Measurements from ENCODE around the gene FOXL2NB. TPM values are rescaled to one million over a fixed set of nuclear protein-coding genes. Genes with fewer than 3 reads are reported as not detected.
A peak's percentile ranks its signal among the peaks of the same experiment; 100 is the strongest.

FOXL2NB gene
- total and polyA plus RNA-seq, 2 donors from 2014 or later, result not detected

DNA sequence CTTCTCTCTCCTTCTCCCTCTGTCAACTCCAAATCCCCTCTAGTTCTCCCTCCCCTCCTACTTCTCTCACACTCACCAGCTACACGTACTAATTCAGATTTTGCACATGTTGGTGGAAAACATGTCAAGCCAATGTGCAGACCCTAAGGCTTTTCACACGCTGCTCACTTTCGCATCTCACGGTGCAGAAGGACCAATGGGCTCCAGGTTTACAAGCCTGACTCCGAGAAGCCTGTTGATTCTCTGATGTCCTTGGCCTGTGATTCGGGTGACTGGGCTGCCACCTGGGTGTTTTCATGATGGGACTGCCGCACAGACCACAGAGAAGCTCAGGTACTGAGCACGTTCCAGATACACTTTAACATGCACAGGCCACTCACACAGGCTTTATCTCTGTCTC, 3.7 kb downstream of the FOXL2NB start:
- intact Hi-C loops (cut with DNase I), result no loop called here
- Histone ChIP-seq H3K4me1 (ENCODE audit: control insufficient read depth in 2 of 3, insufficient read depth in 2 of 3, low read depth in 1 of 3, low read length in 3 of 3) (peaks cover 0 to 14% (median 0%) of the 10 kb centered on the region in 3 donors), H3K4me3 (ENCODE audit: low read length in 3 of 3) (no peak overlapping the region), H3K36me3 (ENCODE audit: control insufficient read depth in 2 of 3, insufficient read depth in 3 of 3, low read length in 3 of 3) (no peaks in the 10 kb centered on the region), H3K9me3 (ENCODE audit: control insufficient read depth in 2 of 3, insufficient read depth in 1 of 3, low read length in 3 of 3) (no peaks in the 10 kb centered on the region), H3K27ac (ENCODE audit: low read depth in 2 of 2, low read length in 2 of 2) (no peak overlapping the region), H3K9ac (ENCODE audit: low read length in 3 of 3) (no peak overlapping the region), H3K27me3 (ENCODE audit: control insufficient read depth, insufficient read depth, low read length) (peaks cover 37% of the 10 kb centered on the region)
- TF ChIP-seq, protein P1, sequence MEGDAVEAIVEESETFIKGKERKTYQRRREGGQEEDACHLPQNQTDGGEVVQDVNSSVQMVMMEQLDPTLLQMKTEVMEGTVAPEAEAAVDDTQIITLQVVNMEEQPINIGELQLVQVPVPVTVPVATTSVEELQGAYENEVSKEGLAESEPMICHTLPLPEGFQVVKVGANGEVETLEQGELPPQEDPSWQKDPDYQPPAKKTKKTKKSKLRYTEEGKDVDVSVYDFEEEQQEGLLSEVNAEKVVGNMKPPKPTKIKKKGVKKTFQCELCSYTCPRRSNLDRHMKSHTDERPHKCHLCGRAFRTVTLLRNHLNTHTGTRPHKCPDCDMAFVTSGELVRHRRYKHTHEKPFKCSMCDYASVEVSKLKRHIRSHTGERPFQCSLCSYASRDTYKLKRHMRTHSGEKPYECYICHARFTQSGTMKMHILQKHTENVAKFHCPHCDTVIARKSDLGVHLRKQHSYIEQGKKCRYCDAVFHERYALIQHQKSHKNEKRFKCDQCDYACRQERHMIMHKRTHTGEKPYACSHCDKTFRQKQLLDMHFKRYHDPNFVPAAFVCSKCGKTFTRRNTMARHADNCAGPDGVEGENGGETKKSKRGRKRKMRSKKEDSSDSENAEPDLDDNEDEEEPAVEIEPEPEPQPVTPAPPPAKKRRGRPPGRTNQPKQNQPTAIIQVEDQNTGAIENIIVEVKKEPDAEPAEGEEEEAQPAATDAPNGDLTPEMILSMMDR (IDR thresholded peaks at IDR 0.05; ENCODE audit: borderline replicate concordance, extremely low read depth, insufficient read depth), result no peak
- no peak for FAIRE-seq
- no peak for DNase-seq

DNA sequence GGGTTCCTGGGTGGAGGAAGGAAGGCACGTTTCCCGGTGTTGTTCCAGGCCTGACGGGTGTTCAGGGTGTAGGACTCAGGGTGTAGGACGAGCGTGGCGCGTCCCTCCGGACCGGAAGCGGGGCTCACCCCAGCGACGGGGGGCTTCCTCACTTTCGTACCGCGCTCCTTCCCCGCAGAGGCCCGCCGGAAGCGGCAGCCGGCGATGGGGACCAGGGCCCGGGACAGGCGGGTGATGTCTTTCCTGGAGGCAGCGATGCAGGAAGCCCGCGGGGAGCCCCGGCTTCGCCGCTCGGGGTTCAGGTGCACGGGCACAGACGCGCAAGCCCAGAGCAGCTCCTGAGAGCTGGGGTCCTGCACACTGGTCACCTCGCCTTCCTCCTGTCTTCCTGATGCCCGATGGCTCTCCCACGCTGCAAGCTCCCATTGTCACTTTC, 13.4 kb downstream of the FOXL2NB start:
- Histone ChIP-seq H3K9me3 (ENCODE audit: control insufficient read depth in 2 of 3, insufficient read depth in 1 of 3, low read length in 3 of 3) (peaks cover 0 to 18% (median 0%) of the 10 kb centered on the region in 3 donors), H3K27ac (ENCODE audit: low read depth in 2 of 2, low read length in 2 of 2) (no peak overlapping the region), H3K4me3 (ENCODE audit: low read length in 3 of 3) (no peak overlapping the region), H3K9ac (ENCODE audit: low read length in 3 of 3) (no peak overlapping the region), H3K4me1 (ENCODE audit: control insufficient read depth in 2 of 3, insufficient read depth in 2 of 3, low read depth in 1 of 3, low read length in 3 of 3) (no peaks in the 10 kb centered on the region), H3K36me3 (ENCODE audit: control insufficient read depth in 2 of 3, insufficient read depth in 3 of 3, low read length in 3 of 3) (no peaks in the 10 kb centered on the region), H3K27me3 (ENCODE audit: control insufficient read depth, insufficient read depth, low read length) (peaks cover 11% of the 10 kb centered on the region)
- TF ChIP-seq, protein P1 (IDR thresholded peaks at IDR 0.05; ENCODE audit: borderline replicate concordance, extremely low read depth, insufficient read depth), result no peak
- FAIRE-seq (no peak), DNase-seq (peak in 2 of 5 donors; percentile 18 to 46)
- intact Hi-C loops (cut with DNase I), result no loop called here

DNA sequence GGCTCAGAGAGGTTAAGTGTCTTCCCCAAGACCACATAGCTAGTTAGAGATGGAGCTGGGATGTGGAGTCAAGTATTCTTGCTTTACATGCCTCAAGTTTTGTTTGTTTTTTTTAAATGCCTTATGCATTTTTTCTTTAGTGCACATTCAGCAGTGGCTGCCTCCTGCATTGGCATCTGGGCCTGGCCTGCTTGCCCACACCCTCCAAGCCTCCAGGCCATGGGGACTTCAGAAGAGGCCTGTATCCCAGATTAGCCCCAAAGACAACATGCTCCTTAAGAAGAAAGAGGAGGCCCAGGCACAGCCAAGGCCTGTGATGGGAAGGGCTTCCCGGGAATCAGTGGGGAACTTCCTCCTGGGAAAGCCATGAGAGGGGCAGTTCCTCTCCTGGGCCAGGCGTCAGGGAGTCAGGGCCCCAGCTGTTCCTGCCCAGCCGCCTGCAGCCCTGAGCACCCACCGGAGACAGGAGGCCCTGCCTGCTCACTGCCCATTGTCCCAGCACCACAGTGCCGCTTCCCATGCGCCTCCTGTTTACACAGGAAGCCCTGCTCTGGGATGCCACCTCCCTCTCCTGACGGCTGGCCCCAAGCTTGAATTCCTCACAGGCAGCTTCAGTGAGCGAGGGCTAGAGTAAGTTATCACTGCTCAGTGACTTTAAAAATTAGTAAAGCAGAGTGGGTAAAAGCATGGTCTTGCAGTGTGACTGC, 16.0 kb downstream of the FOXL2NB start:
- Histone ChIP-seq H3K4me1 (ENCODE audit: control insufficient read depth in 2 of 3, insufficient read depth in 2 of 3, low read depth in 1 of 3, low read length in 3 of 3) (no peaks in the 10 kb centered on the region), H3K27ac (ENCODE audit: low read depth in 2 of 2, low read length in 2 of 2) (no peak overlapping the region), H3K9ac (ENCODE audit: low read length in 3 of 3) (no peak overlapping the region), H3K4me3 (ENCODE audit: low read length in 3 of 3) (no peak overlapping the region), H3K27me3 (ENCODE audit: control insufficient read depth, insufficient read depth, low read length) (peaks cover 7% of the 10 kb centered on the region), H3K36me3 (ENCODE audit: control insufficient read depth in 2 of 3, insufficient read depth in 3 of 3, low read length in 3 of 3) (no peaks in the 10 kb centered on the region), H3K9me3 (ENCODE audit: control insufficient read depth in 2 of 3, insufficient read depth in 1 of 3, low read length in 3 of 3) (peaks cover 0 to 18% (median 0%) of the 10 kb centered on the region in 3 donors)
- intact Hi-C loops (cut with DNase I), result no loop called here
- TF ChIP-seq, protein P1 (IDR thresholded peaks at IDR 0.05; ENCODE audit: borderline replicate concordance, extremely low read depth, insufficient read depth), result no peak
- FAIRE-seq (no peak), DNase-seq (no peak)

All from kidney (tissue), 14 donors.